Hepatocyte (in vitro differentiated cells): ENCODE data around the gene ZNF281.

Source experiments
- EZH2phosphoT487 ChIP-seq: fragments of 200-600 bp; sonication (generic); IDR thresholded peaks from one replicate; pipeline ENCODE4 v1.6.1; 2018; ENCODE audit warnings: antibody characterized with exemption, mild to moderate bottlenecking, low read depth, moderate library complexity; ENCODE audit not compliant: unreplicated experiment, severe bottlenecking
- TF ChIP-seq, protein P1 (sequence below): fragments of 200-600 bp; sonication (generic); IDR thresholded peaks from 2 replicates; pipeline ENCODE4 v1.5.1; 2016; ENCODE audit warnings: antibody characterized with exemption, mild to moderate bottlenecking; ENCODE audit not compliant: poor library complexity

GRCh38 chr1:200454425-200454824 is 44.6 kb upstream of the ZNF281 start:
- TF ChIP-seq, protein P1, sequence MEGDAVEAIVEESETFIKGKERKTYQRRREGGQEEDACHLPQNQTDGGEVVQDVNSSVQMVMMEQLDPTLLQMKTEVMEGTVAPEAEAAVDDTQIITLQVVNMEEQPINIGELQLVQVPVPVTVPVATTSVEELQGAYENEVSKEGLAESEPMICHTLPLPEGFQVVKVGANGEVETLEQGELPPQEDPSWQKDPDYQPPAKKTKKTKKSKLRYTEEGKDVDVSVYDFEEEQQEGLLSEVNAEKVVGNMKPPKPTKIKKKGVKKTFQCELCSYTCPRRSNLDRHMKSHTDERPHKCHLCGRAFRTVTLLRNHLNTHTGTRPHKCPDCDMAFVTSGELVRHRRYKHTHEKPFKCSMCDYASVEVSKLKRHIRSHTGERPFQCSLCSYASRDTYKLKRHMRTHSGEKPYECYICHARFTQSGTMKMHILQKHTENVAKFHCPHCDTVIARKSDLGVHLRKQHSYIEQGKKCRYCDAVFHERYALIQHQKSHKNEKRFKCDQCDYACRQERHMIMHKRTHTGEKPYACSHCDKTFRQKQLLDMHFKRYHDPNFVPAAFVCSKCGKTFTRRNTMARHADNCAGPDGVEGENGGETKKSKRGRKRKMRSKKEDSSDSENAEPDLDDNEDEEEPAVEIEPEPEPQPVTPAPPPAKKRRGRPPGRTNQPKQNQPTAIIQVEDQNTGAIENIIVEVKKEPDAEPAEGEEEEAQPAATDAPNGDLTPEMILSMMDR = no peak
- TF ChIP-seq EZH2phosphoT487 = no peak
